ENCODE results near the gene FEM1A.
A peak's percentile ranks its signal among the peaks of the same experiment; 100 is the strongest.
"Not testable (repeated sequence)": the region's sequence is repeated elsewhere in the genome, so short reads cannot be mapped to it uniquely, and the experiment has no call there.

The FEM1A gene

DNA sequence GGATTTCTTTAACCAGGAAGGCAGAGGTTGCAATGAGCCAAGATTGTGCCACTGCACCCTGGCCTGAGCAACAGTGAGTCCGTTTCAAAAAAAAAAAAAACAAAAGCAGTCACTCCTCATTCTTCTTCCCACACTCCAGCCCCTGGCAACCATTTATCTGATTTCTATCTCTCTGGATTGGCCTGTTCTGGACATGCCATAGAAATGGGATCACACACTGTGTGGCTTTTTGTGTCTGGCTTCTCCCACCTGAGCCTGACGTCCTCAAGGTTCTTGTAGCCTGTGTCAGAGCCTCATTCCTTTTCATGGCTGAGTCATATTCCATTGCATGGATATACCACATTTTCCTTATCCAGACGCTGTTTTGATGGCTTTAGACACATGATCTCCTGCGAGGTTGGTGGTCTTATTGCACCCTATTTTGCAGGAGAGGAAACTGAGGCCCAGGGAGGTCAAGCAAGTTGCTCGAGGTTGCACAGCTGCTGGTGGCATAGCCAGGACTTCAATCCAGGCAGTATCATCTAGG lies 15.8 kb upstream of the FEM1A start:
- DNase-seq (ENCODE audit: low read depth): no peak

DNA sequence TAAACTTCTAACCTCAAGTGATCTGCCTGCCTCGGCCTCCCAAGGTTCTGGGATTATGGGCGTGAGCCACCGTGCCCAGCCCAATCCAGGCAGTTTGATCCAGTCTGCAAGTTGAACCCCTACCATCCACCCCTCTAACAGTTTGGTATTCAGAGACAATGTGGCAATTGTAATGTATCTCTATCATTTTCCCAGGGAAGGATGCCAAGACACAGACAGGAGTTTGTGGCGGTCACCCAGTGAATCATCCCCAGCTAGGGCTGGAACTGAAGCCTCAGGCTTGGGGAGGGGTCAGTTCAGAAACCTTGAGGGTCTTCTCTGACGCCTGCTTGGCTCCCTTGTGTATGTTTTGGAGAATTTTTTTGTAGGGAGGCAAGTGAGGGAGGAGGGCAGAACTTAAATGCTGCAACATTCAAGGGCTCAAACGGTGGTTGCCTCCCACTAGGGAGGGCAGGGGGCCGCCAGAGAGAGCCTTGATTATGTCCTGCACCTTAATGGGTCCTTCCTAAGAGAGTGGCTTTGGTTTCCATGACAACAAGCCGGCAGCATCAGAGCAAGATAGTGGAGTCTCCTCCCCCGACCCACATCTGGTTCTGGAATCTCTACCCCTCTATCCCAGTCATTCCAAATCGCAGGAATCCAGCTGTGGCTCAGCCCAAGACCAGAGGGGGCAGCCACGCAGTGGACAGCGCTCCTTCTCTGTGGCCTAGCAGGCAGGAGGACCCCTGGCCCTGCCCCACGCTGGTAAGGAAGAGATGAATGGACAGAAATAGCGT lies 14.9 kb upstream of the FEM1A start:
- no peak for DNase-seq (ENCODE audit: low read depth)

DNA sequence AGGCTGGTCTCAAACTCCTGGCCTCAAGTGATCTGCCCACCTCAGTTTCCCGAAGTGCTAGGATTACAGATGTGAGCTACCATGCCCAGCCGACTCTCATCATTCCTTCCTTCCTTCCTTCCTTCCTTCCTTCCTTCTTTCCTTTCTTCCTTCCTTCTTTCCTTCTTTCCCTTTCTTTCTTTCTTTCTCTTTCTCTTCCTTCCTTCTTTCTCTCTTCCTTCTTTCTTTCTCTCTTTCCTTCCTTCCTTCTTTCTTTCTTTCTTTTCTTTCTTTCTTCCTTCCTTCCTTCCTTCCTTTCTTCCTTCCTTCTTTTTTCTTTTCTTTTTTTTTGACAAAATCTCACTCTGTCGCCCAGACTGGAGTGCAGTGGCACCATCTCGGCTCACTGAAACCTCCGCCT lies 13.4 kb upstream of the FEM1A start:
- not testable (repeated sequence) for DNase-seq (ENCODE audit: low read depth)

DNA sequence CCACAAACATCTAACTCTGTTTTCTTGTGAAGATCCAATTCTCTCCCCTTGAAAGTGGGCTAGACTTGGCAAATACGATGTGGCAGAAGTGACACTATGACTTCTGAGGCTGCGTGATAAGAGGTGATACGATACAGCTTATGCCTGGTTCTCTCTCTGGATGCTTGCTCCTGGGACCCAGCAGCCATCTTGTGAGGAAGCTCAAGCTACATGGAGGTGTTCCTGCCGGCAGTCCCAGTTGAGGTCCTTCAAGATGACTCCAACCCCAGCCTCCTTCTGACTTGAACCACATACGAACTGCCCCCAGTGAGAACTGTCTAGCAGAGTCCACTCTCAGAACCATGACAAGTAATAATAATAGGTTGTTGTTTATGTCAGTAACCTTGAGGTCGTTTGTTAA lies 10.7 kb upstream of the FEM1A start:
- no peak for DNase-seq (ENCODE audit: low read depth)

- no peak for DNase-seq (ENCODE audit: low read depth)
These were observed 9.7 kb upstream of the FEM1A start for GRCh38 chr19:4781801-4782200.

- not testable (repeated sequence) for DNase-seq (ENCODE audit: low read depth)
These were observed 5.0 kb upstream of the FEM1A start for GRCh38 chr19:4786412-4787016.

DNA sequence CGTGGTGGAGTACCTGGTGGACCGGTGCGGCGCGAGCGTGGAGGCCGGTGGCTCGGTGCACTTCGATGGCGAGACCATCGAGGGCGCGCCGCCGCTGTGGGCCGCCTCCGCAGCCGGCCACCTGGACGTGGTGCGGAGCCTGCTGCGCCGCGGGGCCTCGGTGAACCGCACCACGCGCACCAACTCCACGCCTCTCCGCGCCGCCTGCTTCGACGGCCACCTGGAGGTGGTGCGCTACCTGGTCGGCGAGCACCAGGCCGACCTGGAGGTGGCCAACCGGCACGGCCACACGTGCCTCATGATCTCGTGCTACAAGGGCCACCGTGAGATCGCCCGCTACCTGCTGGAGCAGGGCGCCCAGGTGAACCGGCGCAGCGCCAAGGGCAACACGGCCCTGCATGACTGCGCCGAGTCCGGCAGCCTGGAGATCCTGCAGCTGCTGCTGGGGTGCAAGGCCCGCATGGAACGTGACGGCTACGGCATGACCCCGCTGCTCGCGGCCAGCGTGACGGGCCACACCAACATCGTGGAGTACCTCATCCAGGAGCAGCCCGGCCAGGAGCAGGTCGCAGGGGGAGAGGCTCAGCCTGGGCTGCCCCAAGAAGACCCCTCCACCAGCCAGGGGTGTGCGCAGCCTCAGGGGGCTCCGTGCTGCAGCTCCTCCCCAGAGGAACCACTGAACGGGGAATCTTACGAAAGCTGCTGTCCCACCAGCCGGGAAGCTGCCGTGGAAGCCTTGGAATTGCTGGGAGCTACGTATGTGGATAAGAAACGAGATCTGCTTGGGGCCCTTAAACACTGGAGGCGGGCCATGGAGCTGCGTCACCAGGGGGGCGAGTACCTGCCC lies 708 bp downstream of the FEM1A start:
- DNase-seq (ENCODE audit: low read depth): not testable (repeated sequence)

DNA sequence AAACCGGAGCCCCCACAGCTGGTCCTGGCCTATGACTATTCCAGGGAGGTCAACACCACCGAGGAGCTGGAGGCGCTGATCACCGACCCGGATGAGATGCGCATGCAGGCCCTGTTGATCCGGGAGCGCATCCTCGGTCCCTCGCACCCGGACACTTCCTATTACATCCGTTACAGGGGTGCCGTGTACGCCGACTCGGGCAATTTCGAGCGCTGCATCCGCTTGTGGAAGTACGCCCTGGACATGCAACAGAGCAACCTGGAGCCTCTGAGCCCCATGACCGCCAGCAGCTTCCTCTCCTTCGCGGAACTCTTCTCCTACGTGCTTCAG lies 1.3 kb downstream of the FEM1A start:
- DNase-seq (ENCODE audit: low read depth): not testable (repeated sequence)

DNA sequence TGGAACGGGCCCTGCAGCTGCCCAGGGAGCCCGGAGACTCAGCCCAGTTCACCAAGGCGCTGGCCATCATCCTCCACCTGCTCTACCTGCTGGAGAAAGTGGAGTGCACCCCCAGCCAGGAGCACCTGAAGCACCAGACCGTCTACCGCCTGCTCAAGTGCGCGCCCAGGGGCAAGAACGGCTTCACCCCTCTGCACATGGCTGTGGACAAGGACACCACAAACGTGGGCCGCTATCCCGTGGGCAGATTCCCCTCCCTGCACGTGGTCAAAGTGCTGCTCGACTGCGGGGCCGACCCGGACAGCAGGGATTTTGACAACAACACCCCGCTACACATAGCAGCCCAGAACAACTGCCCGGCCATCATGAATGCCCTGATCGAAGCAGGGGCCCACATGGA lies 1.7 kb downstream of the FEM1A start:
- DNase-seq (ENCODE audit: low read depth): not testable (repeated sequence)

- DNase-seq (ENCODE audit: low read depth): no peak
These were observed 3.4 kb downstream of the FEM1A start for GRCh38 chr19:4794971-4795370.

- no peak for DNase-seq (ENCODE audit: low read depth)
These were observed 3.9 kb downstream of the FEM1A start for GRCh38 chr19:4795400-4795799.

DNA sequence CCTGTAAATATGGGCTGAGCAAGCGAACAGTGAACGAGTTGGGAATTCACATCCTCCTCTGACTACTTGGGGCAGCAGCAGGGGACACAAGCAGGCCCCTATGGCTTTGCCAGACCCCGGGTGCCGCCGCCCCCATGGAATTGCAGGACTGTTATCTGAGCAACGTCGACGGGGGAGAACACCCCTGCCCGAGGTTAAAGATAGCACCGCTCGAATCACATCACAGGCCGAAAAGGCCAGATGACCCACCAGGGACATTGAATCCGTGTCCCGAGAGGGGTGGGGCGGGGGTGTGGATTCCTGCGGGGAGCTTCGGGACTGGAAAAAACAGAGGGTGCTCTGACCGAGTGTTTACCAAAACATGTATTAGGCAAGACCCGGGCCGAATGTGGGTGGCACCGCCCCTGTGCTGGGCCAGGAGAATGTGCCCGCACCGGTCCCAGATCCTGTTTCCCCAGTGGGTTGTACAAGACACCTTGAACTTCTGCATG lies 9.1 kb downstream of the FEM1A start:
- no peak for DNase-seq (ENCODE audit: low read depth)

DNA sequence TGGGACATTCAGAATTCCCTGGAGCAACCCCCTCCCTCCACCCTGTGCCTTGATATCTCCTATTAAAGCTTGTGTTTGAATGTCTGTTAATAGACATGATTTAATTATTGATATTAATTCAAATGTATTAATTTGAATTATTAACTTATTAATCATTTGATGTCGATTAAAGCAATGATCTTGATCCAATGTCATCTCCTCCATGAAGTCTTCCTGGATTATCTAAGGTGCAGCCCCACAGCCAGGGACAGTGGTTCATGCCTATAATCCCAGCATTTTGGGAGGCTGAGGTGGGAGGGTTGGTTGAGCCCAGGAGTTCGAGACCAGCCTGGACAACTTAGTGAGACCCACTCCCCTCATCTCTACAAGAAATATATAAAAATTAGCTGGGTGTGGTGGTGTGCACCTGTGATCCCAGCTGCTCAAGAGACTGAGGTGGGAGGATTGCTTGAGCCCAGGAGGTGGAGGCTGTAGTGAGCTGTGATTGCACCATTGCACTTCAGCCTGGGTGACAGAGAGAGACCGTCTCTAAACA lies 9.6 kb downstream of the FEM1A start:
- DNase-seq (ENCODE audit: low read depth): no peak

DNA sequence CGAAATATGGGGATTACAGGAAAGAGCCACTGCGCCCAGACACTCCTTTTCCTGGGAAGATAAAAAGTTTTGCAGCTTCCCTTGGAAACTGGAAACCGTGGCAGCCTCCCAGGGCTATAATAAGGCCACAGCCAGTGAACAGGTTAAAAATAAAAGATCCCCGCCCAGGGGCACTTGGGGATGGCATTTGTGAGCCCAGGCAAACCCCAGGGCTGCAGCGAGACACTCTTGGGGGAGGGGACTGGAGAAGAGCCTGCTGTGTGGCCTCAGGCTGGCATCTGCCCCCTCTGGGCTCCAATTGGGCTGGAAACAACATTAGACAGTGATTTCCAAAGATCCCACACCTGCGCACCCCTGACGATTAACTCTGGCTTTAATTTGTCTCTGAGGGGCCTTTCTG lies 11.2 kb downstream of the FEM1A start:
- DNase-seq (ENCODE audit: low read depth): no peak

- DNase-seq (ENCODE audit: low read depth): peak; percentile 30
These were observed 12.5 kb downstream of the FEM1A start for GRCh38 chr19:4803736-4804695.

DNA sequence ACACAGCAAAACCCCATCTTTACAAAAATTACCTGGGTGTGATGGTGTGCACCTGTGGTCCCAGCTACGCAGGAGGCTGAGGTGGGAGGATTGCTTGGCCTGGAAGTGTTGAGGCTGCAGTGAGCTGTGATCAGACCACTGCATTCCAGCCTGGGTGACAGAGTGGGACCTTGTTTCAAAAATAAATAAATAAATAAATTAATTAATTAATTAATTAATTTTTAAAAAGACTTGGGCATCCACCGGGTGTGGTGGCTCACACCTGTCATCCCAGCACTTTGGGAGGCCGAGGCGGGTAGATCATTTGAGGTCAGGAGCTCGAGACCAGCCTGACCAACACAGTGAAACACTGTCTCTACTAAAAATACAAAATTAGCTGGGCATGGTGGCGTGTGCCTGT lies 13.6 kb downstream of the FEM1A start:
- not testable (repeated sequence) for DNase-seq (ENCODE audit: low read depth)

DNA sequence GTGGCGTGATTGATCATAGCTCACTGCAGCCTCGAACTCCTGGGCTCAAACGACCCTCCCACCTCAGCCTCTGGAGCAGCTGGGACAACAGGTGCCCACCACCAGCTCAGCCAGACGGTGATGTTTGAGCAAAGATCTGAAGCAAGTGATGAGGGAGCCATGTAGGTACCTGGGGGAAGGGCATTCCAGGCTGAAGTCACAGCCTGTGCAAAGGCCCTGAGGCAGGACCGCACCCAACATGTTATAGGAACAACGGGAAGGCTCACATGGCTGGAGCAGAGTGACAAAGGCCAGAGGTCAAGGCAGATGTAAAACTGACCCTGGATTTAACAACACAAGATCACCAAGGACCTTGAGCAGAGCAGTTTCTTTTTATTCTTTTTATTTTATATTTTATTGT lies 14.8 kb downstream of the FEM1A start:
- no peak for DNase-seq (ENCODE audit: low read depth)

DNA sequence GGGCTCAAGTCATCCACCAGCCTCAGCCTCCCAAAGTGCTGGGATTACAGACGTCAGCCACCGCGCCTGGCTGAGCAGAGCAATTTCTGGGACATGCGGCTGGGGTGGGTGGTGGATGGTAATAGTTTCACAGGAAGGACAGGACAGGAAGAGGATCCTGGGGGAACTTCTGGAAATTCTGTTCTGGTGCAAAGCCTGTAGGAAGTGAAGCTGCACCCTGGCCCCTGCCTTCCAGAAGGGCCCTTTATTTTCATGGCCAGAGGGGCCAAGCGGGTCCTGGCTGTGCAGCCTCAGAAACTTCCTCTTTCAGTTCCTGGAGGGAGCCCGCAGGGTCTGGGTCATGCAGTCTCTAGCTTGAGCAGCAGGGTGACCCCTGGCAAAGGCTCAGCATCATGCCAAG lies 15.7 kb downstream of the FEM1A start:
- DNase-seq (ENCODE audit: low read depth): no peak

DNA sequence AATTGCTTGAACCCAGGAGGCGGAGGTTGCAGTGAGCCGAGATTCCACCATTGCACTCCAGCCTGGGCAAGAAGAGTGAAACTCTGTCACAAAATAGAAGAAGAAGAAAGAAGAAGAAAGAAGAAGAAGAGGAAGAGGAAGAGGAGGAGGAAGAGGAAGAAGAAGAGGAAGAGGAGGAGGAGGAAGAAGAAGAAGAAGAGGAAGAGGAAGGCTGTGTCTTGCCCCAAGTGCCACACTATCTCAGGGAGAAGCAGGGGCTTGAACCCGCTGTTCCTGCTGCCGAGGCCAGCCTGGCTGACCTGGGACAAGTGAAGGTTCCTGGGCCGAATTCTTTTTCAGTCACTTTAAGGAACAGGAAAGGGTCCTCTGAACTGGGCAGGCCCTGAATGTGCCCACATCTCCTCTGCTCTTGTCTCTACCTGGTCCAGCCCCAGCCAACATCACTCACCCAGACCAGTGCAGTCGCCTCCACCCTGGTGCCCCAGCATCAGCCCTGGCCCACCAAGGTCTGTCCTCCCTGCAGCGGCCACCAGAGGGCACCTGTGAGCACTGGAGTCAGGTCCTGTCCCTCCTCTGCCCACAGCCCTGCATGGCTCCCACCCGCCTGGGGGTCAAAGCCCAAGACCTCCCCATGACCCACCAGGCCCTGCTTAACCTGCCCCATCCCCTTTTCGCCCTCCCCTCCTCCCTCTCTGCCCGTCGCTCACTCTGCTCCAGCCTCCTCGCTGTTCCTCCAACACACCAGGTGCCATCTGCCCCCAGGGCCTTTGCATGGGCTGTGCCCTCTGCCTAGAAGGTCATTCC lies 20.0 kb downstream of the FEM1A start:
- peak; percentile 71 for DNase-seq (ENCODE audit: low read depth)

All from stimulated activated CD8-positive, alpha-beta memory T cell treated with anti-CD3 and anti-CD28 coated beads, Interleukin-12 subunit alpha, Interleukin-12 subunit beta, amount 100 ng/mL, for 4 hours (primary cell).